ENCODE results near the gene PCLAF. TPM values are rescaled to one million over a fixed set of nuclear protein-coding genes. Genes with fewer than 3 reads are reported as not detected.

The PCLAF gene, protein sequence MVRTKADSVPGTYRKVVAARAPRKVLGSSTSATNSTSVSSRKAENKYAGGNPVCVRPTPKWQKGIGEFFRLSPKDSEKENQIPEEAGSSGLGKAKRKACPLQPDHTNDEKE
- 191 TPM for polyA plus RNA-seq (2013, experiment 1 of 2)
- 195 TPM for polyA plus RNA-seq (2013, experiment 2 of 2)

- H3K27me3 ChIP-seq (ENCODE audit: insufficient read depth, low read length) = 0 out of 2 replicates have a peak, but pooled peaks cover 4% of the 10 kb centered on the region
- peak within 1 kb of the TSS; percentile 88 for H3K9ac ChIP-seq (ENCODE audit: low read depth, low read length)
- peaks cover 23% of the 10 kb centered on the region for H3K36me3 ChIP-seq (ENCODE audit: insufficient read depth, low read length)
- H3K4me3 ChIP-seq (ENCODE audit: low read length) = peak within 1 kb of the TSS; percentile 88
- H3K4me1 ChIP-seq (ENCODE audit: insufficient read depth, low read length) = no peaks in the 10 kb centered on the region
- no peaks in the 10 kb centered on the region for H3K9me3 ChIP-seq (ENCODE audit: insufficient read depth, low read depth, low read length)
- H3K27ac ChIP-seq (ENCODE audit: low read depth, low read length) = peak within 1 kb of the TSS; percentile 70
- WGBS = 1% methylated on average over 38 of the region's 38 CpGs
Measured at GRCh38 chr15:64381000-64381751, at the start of gene PCLAF. Gene PCLAF, minus strand, starts transcription at chr15:64381441. Its CDS starts 70 bp downstream, at chr15:64381371.

- no peak overlapping the region for H3K4me3 ChIP-seq (ENCODE audit: low read length)
- H3K9ac ChIP-seq (ENCODE audit: low read depth, low read length) = no peak overlapping the region
- H3K27me3 ChIP-seq (ENCODE audit: insufficient read depth, low read length) = no peaks in the 10 kb centered on the region
- H3K36me3 ChIP-seq (ENCODE audit: insufficient read depth, low read length) = peaks cover 16% of the 10 kb centered on the region
- H3K9me3 ChIP-seq (ENCODE audit: insufficient read depth, low read depth, low read length) = no peaks in the 10 kb centered on the region
- WGBS = 0% methylated on average over 1 of the region's 3 CpGs
- H3K27ac ChIP-seq (ENCODE audit: low read depth, low read length) = peak overlapping the region; percentile 11; the same call in 1 of the 2 replicates
- peaks cover 18% of the 10 kb centered on the region for H3K4me1 ChIP-seq (ENCODE audit: insufficient read depth, low read length)
Measured at GRCh38 chr15:64430000-64430735, 48.9 kb upstream of the PCLAF start.

DNA sequence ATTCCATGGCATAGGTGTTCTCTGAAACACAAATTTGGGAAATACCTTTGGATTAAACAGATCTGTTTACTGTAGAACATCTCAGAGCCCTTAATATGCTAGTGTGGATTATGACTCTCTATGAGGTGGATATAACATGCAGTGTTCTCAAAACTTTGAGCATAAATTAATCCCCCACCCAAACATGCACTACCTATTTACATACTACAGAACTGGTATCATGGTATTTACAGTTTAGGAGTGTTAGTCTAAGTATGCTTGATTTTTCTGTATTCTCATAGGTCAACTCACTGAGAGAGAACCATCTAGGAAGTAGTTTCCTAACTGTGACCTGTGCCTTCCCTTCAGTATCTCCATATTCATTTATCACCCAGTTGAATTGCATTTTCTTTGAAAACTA lies 48.2 kb upstream of the PCLAF start:
- H3K27ac ChIP-seq (ENCODE audit: low read depth, low read length) = no peak overlapping the region
- H3K9me3 ChIP-seq (ENCODE audit: insufficient read depth, low read depth, low read length) = no peaks in the 10 kb centered on the region
- peaks cover 22% of the 10 kb centered on the region for H3K36me3 ChIP-seq (ENCODE audit: insufficient read depth, low read length)
- no peaks in the 10 kb centered on the region for H3K27me3 ChIP-seq (ENCODE audit: insufficient read depth, low read length)
- H3K4me1 ChIP-seq (ENCODE audit: insufficient read depth, low read length) = peaks cover 18% of the 10 kb centered on the region
- no peak overlapping the region for H3K4me3 ChIP-seq (ENCODE audit: low read length)
- no peak overlapping the region for H3K9ac ChIP-seq (ENCODE audit: low read depth, low read length)

DNA sequence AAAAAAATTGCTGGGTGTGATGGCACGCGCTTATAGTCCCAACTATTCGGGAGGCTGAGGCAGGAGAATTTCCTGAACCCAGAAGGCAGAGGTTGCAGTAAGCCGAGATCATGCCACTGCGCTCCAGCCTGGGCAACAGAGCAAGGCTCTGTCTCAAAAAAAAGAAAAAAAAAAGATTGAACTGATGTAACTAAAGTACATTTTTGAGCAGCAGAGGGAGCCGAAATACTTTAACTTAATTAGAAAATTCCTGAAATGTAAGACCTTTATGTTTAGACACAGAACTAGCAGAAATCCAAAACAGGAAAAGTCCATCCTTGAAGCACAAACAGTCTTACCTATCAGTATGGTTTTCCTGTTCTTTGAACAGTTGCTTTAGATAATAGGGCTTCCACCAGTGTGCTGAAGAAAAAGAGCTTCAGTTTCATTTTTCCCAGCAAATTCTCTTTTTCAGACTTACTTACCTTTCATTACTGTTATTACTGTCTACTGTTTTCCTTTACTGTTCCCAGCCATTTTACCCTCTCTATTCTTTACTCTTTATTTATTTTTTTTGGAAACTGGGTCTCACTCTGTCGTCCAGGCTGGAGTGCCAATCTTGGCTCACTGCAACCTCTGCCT lies 45.7 kb upstream of the PCLAF start:
- WGBS = 95% methylated on average over 7 of the region's 7 CpGs
- H3K36me3 ChIP-seq (ENCODE audit: insufficient read depth, low read length) = peaks cover 42% of the 10 kb centered on the region
- H3K9ac ChIP-seq (ENCODE audit: low read depth, low read length) = no peak overlapping the region

DNA sequence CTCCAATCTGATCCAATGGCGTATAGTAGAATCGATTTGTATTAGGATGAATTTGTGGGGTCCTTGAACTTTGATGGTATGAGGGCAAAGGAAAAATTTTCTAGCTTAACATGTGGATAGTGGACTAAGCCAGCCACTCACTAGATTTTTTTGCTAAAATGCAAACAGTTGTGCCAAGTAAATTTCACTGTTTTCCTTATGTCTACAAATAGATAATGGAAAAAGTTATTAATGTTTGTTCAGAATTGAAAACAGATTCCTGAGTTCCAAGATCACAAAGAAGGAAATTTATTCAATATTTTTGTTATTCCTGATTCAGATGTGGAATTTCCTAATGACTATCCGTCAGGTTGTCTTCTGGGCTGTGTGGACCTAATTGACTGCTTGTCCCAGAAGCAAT lies 44.0 kb upstream of the PCLAF start:
- Histone ChIP-seq H3K9ac (ENCODE audit: low read depth, low read length) (no peak overlapping the region), H3K4me1 (ENCODE audit: insufficient read depth, low read length) (peaks cover 11% of the 10 kb centered on the region), H3K27me3 (ENCODE audit: insufficient read depth, low read length) (no peaks in the 10 kb centered on the region), H3K4me3 (ENCODE audit: low read length) (no peak overlapping the region), H3K9me3 (ENCODE audit: insufficient read depth, low read depth, low read length) (no peaks in the 10 kb centered on the region), H3K36me3 (ENCODE audit: insufficient read depth, low read length) (peaks cover 48% of the 10 kb centered on the region), H3K27ac (ENCODE audit: low read depth, low read length) (no peak overlapping the region)
- WGBS = 98% methylated on average over 3 of the region's 3 CpGs

More for the DNA sequence above, 45.7 kb upstream of the PCLAF start:
- no peaks in the 10 kb centered on the region for H3K9me3 ChIP-seq (ENCODE audit: insufficient read depth, low read depth, low read length)
- no peak overlapping the region for H3K4me3 ChIP-seq (ENCODE audit: low read length)
- no peak overlapping the region for H3K27ac ChIP-seq (ENCODE audit: low read depth, low read length)
- peaks cover 18% of the 10 kb centered on the region for H3K4me1 ChIP-seq (ENCODE audit: insufficient read depth, low read length)
- no peaks in the 10 kb centered on the region for H3K27me3 ChIP-seq (ENCODE audit: insufficient read depth, low read length)

DNA sequence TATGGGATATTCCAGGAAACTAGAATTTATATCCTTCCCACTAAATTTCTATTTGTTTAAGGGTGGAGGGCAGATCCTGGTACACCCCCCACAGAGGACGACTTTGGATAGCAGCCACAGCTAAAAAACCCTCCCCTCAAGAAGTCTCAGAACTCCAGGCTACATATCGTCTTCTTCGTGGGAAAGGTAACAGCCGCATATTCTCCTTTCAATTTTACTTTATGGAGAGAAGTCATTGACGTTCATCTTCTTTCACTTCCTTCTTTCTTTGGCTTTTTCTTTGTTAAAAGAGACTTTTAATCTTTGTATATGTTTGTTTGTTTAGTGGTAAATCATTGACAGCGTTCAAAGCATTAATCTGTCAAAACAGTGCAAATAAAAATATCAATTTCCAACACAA lies 42.7 kb upstream of the PCLAF start:
- H3K27me3 ChIP-seq (ENCODE audit: insufficient read depth, low read length) = no peaks in the 10 kb centered on the region
- peaks cover 50% of the 10 kb centered on the region for H3K36me3 ChIP-seq (ENCODE audit: insufficient read depth, low read length)
- H3K27ac ChIP-seq (ENCODE audit: low read depth, low read length) = no peak overlapping the region
- no peak overlapping the region for H3K9ac ChIP-seq (ENCODE audit: low read depth, low read length)
- WGBS = 100% methylated on average over 4 of the region's 6 CpGs
- H3K9me3 ChIP-seq (ENCODE audit: insufficient read depth, low read depth, low read length) = no peaks in the 10 kb centered on the region
- H3K4me1 ChIP-seq (ENCODE audit: insufficient read depth, low read length) = no peaks in the 10 kb centered on the region
- H3K4me3 ChIP-seq (ENCODE audit: low read length) = no peak overlapping the region

DNA sequence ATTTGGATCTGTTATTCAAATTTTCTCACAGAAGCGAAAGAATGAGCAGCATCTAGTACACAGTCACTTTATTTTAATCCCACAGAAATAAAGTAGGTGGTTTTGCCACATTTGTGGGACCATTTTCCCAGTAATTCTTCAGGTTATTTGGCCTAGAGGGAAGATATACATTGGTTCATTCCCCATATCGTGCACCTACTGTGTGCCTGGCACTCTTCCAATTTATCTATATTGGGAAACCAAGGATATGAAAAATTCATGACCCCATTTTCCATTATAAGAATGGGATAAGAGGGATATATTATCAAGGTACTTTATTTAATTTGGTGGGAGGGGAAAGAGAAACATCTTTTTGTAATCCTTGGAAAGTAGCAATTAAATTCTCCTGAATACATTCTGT lies 41.5 kb upstream of the PCLAF start:
- H3K4me1 ChIP-seq (ENCODE audit: insufficient read depth, low read length) = no peaks in the 10 kb centered on the region
- H3K9me3 ChIP-seq (ENCODE audit: insufficient read depth, low read depth, low read length) = no peaks in the 10 kb centered on the region
- no peaks in the 10 kb centered on the region for H3K27me3 ChIP-seq (ENCODE audit: insufficient read depth, low read length)
- WGBS = 80% methylated on average over 1 of the region's 2 CpGs
- H3K4me3 ChIP-seq (ENCODE audit: low read length) = no peak overlapping the region
- no peak overlapping the region for H3K9ac ChIP-seq (ENCODE audit: low read depth, low read length)
- H3K36me3 ChIP-seq (ENCODE audit: insufficient read depth, low read length) = peaks cover 60% of the 10 kb centered on the region
- no peak overlapping the region for H3K27ac ChIP-seq (ENCODE audit: low read depth, low read length)

GRCh38 chr15:64412216-64412615 lies 31.0 kb upstream of the PCLAF start:
- H3K9me3 ChIP-seq (ENCODE audit: insufficient read depth, low read depth, low read length) = no peaks in the 10 kb centered on the region

GRCh38 chr15:64400583-64400982 lies 19.3 kb upstream of the PCLAF start:
- H3K4me1 ChIP-seq (ENCODE audit: insufficient read depth, low read length) = no peaks in the 10 kb centered on the region
- peaks cover 67% of the 10 kb centered on the region for H3K36me3 ChIP-seq (ENCODE audit: insufficient read depth, low read length)
- H3K9ac ChIP-seq (ENCODE audit: low read depth, low read length) = no peak overlapping the region
- no peaks in the 10 kb centered on the region for H3K9me3 ChIP-seq (ENCODE audit: insufficient read depth, low read depth, low read length)
- H3K27ac ChIP-seq (ENCODE audit: low read depth, low read length) = no peak overlapping the region
- WGBS = 97% methylated on average over 2 of the region's 2 CpGs
- no peak overlapping the region for H3K4me3 ChIP-seq (ENCODE audit: low read length)
- H3K27me3 ChIP-seq (ENCODE audit: insufficient read depth, low read length) = no peaks in the 10 kb centered on the region

More at GRCh38 chr15:64412216-64412615, 31.0 kb upstream of the PCLAF start:
- 90% methylated on average over 2 of the region's 2 CpGs for WGBS
- H3K27ac ChIP-seq (ENCODE audit: low read depth, low read length) = no peak overlapping the region
- no peaks in the 10 kb centered on the region for H3K27me3 ChIP-seq (ENCODE audit: insufficient read depth, low read length)
- no peak overlapping the region for H3K4me3 ChIP-seq (ENCODE audit: low read length)
- H3K9ac ChIP-seq (ENCODE audit: low read depth, low read length) = no peak overlapping the region
- H3K36me3 ChIP-seq (ENCODE audit: insufficient read depth, low read length) = peaks cover 77% of the 10 kb centered on the region
- H3K4me1 ChIP-seq (ENCODE audit: insufficient read depth, low read length) = no peaks in the 10 kb centered on the region

- H3K36me3 ChIP-seq (ENCODE audit: insufficient read depth, low read length) = peaks cover 74% of the 10 kb centered on the region
- H3K4me1 ChIP-seq (ENCODE audit: insufficient read depth, low read length) = no peaks in the 10 kb centered on the region
- H3K27me3 ChIP-seq (ENCODE audit: insufficient read depth, low read length) = no peaks in the 10 kb centered on the region
- H3K9ac ChIP-seq (ENCODE audit: low read depth, low read length) = no peak overlapping the region
- no peak overlapping the region for H3K4me3 ChIP-seq (ENCODE audit: low read length)
- no peak overlapping the region for H3K27ac ChIP-seq (ENCODE audit: low read depth, low read length)
- H3K9me3 ChIP-seq (ENCODE audit: insufficient read depth, low read depth, low read length) = no peaks in the 10 kb centered on the region
- WGBS = 72% methylated on average over 2 of the region's 2 CpGs
Measured at GRCh38 chr15:64398575-64398974, 17.3 kb upstream of the PCLAF start.

DNA sequence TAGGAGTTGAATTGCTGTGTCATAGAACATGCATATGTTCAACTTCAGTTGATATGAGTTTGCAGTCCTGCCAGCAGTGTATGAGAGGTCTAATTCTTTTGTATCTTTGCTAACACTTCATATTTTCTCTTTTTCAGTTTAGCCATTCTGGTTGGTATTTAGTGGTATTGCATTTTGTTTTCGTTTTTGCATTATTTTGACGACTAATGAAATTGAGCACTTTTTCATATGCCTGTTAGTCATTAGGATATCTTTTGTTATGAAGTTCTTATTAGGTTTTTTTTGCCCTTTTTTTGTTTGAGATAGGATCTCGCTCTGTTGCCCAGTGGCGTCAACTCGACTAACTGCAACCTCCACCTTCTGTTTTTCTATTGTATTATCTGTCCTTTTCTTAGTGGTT lies 15.5 kb upstream of the PCLAF start:
- H3K9me3 ChIP-seq (ENCODE audit: insufficient read depth, low read depth, low read length) = no peaks in the 10 kb centered on the region
- 95% methylated on average over 2 of the region's 5 CpGs for WGBS
- no peak overlapping the region for H3K9ac ChIP-seq (ENCODE audit: low read depth, low read length)
- H3K4me1 ChIP-seq (ENCODE audit: insufficient read depth, low read length) = no peaks in the 10 kb centered on the region
- H3K27ac ChIP-seq (ENCODE audit: low read depth, low read length) = no peak overlapping the region
- H3K27me3 ChIP-seq (ENCODE audit: insufficient read depth, low read length) = no peaks in the 10 kb centered on the region
- H3K4me3 ChIP-seq (ENCODE audit: low read length) = no peak overlapping the region
- peaks cover 69% of the 10 kb centered on the region for H3K36me3 ChIP-seq (ENCODE audit: insufficient read depth, low read length)
